Motor neuron (in vitro differentiated cells): ENCODE results near the gene TSHZ2. TPM values are rescaled to one million over a fixed set of nuclear protein-coding genes. Genes with fewer than 3 reads are reported as not detected.

Experiments
- ATAC-seq, 8 experiments: fragments of 200-7000 bp; cut with Tn5 transposase; replicated peaks in 6 of 8; 2 replicates each; pipeline ENCODE4 v1.8.0; 2021; ENCODE audit warnings: mild to moderate bottlenecking in 8 of 8, moderate library complexity in 8 of 8
- H3K27ac ChIP-seq, 2 donors: fragments of 250-450 bp; sonication (Bioruptor Pico); 2 replicates each; pipeline ENCODE4 v1.9.0; 2021; ENCODE audit warnings: antibody characterized with exemption in 2 of 2, mild to moderate bottlenecking in 2 of 2, moderate library complexity in 1 of 2
- H3K4me1 ChIP-seq, 2 donors: fragments of 250-450 bp; sonication (Bioruptor Pico); replicated peaks in 1 of 2; 2 replicates each; pipeline ENCODE4 v1.6.1; 2021; ENCODE audit warnings: antibody characterized with exemption in 2 of 2, mild to moderate bottlenecking in 2 of 2, moderate library complexity in 1 of 2
- H3K4me3 ChIP-seq, 5 donors: fragments of 250-450 bp; sonication (Bioruptor Pico); 2 replicates each; pipeline ENCODE4 v1.9.0; 2021; ENCODE audit warnings: antibody characterized with exemption in 5 of 5, mild to moderate bottlenecking in 5 of 5, moderate library complexity in 4 of 5
- WGBS, 10 experiments: fragments of 450-650 bp; shearing (Covaris generic); methylation state at CpG; one replicate each; pipeline ENCODE4 v1.0.0; 2022; 5-methylcytosine and 5-hydroxymethylcytosine counted together
- in situ Hi-C, 9 experiments: fragments of 400-800 bp; cut with MboI; loops; one replicate each; pipeline ENCODE4 v1.15.0; 2021; ENCODE audit warnings: low sequenced_read_pairs in 9 of 9, low pct_unique_long_range_greater_than_20kb in 2 of 9; ENCODE audit not compliant: unreplicated experiment in 9 of 9
- total RNA-seq, 8 experiments: library from RNA; unstranded; fragments of 300-600 nt; gene quantifications; 2 replicates each; pipeline versions ENCODE4 v1.2.3 to v1.2.4, GENCODE V29; 2022

TSHZ2 gene
- total RNA-seq, 8 experiments from 2014 or later = 11.4 to 125 (median 47.7) TPM

DNA sequence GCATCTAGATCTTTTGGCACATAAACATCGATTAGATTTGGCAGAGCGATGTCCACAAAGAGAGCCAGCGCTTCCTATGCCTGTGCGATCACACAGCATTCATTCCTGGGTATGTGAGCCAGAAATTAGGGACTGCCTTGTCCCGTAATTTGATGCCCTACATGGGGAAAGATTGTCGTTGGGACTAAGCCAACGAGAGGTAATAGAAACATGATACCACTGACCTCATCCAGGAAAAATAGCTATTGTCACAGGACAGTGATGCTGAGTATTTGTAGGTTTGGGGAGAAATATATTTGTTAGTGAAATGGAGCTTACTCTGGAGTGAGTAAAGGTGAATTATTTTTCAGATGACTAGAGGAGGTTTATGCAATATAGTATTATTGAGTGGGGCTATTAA is 154.0 kb downstream of the TSHZ2 start:
- 60 to 100% (median 83%) methylated on average over 1 to 7 of the region's 7 CpGs; no CpG with 5 or more reads in 2 of the 10 experiments for WGBS, 10 experiments
- in situ Hi-C loops = no loop called here
- Histone ChIP-seq H3K4me1 (peaks cover 3 to 12% of the 10 kb centered on the region in 2 donors), H3K4me3 (no peak overlapping the region), H3K27ac (no peak overlapping the region)
- peak in 3 of 8 experiments; percentile 18 to 65 (median 34) for ATAC-seq

DNA sequence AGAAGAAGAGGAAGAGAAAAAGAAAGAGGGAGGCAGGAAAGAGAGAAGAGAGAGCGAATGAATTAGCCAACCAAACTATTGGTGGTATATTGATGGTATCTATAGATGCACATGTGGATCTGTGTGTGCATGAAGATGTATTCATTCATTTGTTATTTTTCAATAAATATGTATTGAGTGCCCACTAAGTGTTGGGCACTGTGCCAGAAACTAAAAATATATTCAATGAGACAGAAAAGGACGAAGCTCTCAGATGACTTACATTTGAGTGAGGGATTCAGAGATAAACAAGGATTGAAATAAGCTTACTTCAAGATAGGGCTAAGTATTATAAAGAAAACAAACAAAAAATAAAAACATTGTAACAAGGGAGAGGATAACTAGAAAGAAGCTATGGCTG is 154.9 kb downstream of the TSHZ2 start:
- H3K27ac ChIP-seq = no peak overlapping the region
- H3K4me1 ChIP-seq = peaks cover 3 to 12% of the 10 kb centered on the region in 2 donors
- no peak for ATAC-seq
- in situ Hi-C loops = no loop called here
- no peak overlapping the region for H3K4me3 ChIP-seq
- WGBS, 10 experiments = 57 to 100% (median 89%) methylated on average over 2 of the region's 2 CpGs; no CpG with 5 or more reads in 2 of the 10 experiments

DNA sequence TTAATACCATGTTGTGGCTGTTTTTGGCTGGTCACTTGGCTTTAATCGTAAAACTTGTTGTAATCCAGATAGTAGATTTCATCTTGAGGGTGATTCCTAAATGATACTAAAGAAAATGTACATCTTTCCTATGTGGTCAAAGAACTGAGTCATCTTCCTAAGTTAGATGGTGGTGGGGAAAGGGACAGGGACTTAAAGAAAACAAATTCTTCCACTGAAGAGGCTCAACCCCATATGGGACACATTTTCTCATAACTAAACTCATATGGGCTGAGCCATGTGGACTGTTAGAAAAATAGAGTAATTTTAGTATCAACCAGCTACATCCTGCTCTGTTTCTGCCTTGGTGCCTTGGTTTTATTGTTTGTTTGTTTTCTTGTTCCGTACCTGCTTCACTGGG is 155.8 kb downstream of the TSHZ2 start:
- ATAC-seq = peak in 1 of 8 experiments; percentile 40
- in situ Hi-C loops = no loop called here
- 0 to 100% (median 85%) methylated on average over 1 to 2 of the region's 2 CpGs; no CpG with 5 or more reads in 2 of the 10 experiments for WGBS, 10 experiments
- Histone ChIP-seq H3K4me1 (peaks cover 3 to 12% of the 10 kb centered on the region in 2 donors), H3K27ac (no peak overlapping the region), H3K4me3 (no peak overlapping the region)

DNA sequence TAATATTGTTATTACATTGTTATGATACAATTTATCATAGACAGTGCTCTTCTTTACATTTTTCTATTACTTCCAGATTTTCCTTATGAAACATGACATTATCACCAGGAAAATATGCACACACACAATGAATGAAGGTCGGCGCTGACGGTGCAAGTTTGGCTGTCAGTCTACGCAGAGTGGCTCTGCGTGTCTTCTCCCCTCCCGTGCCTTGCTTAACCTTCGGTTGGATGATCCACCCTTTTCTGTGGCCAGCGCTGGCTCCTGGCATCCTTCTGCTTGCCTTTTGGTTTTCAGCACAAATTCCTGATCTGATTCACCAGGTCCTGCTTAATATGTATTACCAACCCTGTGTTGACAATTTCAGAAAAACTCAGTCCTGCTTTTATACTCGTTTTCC is 157.4 kb downstream of the TSHZ2 start:
- in situ Hi-C loops = no loop called here
- peaks cover 3 to 12% of the 10 kb centered on the region in 2 donors for H3K4me1 ChIP-seq
- H3K27ac ChIP-seq = no peak overlapping the region
- peak in 2 of 8 experiments; percentile 42 to 60 for ATAC-seq
- H3K4me3 ChIP-seq = no peak overlapping the region
- 0 to 100% (median 71%) methylated on average over 1 to 9 of the region's 9 CpGs; no CpG with 5 or more reads in 2 of the 10 experiments for WGBS, 10 experiments

DNA sequence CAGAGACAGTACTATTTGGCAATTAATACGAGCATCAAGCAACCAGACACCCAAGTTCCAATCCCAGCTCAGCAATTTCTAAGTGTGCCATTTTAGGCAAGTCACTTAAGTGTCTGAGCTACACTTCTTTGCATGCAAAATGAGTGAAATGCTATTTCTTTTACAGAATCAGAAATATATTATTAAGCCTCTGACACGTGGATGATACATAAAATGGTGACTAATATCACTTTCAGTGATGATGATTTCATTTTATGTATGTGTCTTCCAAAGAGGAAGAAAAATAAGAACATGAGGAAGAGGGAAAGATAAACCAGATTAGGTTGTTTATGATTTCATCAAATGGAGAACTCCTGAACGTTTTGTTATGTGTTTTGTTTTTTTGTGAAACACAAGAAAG is 158.6 kb downstream of the TSHZ2 start:
- Histone ChIP-seq H3K4me3 (no peak overlapping the region), H3K27ac (no peak overlapping the region), H3K4me1 (peaks cover 3 to 11% of the 10 kb centered on the region in 2 donors)
- in situ Hi-C loops = no loop called here
- 0 to 83% (median 58%) methylated on average over 1 to 3 of the region's 3 CpGs for WGBS, 10 experiments
- peak in 1 of 8 experiments; percentile 61 for ATAC-seq

DNA sequence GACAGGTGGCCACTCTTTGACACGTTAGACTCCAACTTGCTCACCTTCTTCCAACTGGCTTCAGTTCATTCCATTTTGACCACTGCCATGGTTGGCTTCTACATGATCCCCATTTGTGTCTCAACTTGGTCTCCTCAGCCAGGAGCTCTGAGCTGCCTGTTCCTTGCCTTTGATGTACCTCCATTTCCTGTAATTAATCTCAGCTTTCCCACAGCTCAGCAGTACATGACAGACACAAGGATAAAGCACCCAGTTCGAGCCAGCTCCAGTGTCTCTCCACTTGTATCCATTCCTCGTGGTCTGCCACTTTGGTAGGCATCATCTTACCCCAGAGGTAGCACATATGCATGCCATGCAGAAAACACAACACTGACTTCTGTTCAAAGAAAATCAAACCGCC is 161.0 kb downstream of the TSHZ2 start:
- no peak overlapping the region for H3K27ac ChIP-seq
- WGBS, 10 experiments = 42 to 83% (median 66%) methylated on average over 1 to 4 of the region's 4 CpGs
- no peak for ATAC-seq
- no peak overlapping the region for H3K4me3 ChIP-seq
- peaks cover 6 to 7% of the 10 kb centered on the region in 2 donors for H3K4me1 ChIP-seq
- in situ Hi-C loops = no loop called here

DNA sequence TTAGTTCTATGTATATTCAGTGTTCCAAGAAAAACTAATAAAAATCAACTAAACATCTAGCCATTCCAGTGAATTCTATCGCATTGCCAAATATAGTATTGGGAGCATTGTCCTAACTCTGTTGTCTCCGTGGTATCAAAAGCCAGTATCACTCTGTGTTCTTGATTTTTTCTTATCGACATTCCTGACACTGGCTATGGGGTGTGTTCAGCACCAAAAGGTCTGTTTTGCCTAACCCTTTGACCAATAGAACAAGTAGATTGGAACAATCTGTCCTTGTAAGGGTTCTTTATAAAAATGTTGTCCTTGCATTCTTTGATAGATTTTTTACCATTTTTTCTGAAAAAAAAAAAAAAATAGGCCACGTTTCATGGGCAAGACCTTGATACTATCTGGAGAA is 161.5 kb downstream of the TSHZ2 start:
- Histone ChIP-seq H3K27ac (no peak overlapping the region), H3K4me1 (peaks cover 6 to 7% of the 10 kb centered on the region in 2 donors), H3K4me3 (no peak overlapping the region)
- WGBS, 10 experiments = 74 to 100% (median 87%) methylated on average over 1 to 4 of the region's 4 CpGs; no CpG with 5 or more reads in 1 of the 10 experiments
- ATAC-seq = no peak
- in situ Hi-C loops = no loop called here

DNA sequence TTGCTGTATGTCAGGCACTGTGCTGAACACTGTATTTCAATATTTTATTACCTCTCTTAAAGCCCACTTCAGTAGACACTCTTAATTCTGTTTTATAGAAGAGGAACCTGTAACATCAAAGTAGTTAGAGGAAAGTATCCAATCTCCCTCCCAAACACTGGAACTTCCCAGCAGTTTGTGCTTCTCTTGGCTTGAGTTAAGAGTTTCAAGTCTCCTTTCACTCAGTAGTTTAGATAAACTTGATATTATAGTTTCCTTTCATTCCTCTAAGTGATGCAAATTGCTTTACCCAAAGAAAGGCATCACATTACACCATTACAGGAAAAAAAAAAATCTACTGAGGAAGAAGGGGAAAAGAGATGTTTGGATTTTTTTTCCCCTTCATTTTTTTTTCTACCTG is 164.3 kb downstream of the TSHZ2 start:
- Histone ChIP-seq H3K4me1 (peaks cover 18 to 19% of the 10 kb centered on the region in 2 donors), H3K4me3 (no peak overlapping the region), H3K27ac (no peak overlapping the region)
- ATAC-seq = no peak
- in situ Hi-C loops = no loop called here

DNA sequence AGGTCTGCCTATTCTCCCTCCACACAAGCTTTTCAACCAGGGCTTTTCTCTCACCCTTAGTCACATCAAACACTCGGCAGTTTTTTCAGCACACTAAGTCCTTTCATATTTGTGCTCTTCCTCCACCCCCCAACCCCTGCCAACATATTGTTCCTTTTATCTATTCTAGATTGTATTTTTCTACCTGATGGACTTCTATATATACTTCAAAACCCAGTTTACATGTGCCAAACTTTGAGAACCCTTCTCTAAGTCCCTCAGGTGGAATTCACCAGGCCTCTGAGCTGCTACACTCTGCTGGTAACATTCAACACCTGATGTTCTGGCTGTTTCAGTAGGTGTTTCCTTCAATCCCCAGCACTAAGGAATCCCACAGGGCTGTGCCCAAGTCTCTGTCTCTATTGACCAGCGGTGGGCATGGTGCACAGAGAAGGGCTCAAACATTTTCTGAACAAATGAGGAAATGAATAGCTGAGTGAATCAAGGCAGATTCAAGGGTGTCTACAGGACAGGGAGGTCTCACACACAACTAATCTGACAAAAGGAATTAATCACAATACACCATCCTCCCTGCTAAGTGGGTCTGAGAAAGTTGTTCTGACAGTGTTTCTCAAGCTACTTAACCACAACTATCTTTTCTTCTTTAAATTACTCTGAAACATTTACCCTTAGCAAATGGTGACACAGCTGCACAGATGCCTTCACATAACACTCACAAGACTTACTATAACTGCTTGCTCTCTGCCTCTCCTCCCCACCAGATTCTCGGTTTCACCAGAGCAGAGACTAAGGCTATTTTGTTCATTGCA is 166.5 kb downstream of the TSHZ2 start:
- peak in 1 of 8 experiments; percentile 53 for ATAC-seq
- H3K4me1 ChIP-seq = peaks cover 27 to 35% of the 10 kb centered on the region in 2 donors
- H3K4me3 ChIP-seq = no peak overlapping the region
- in situ Hi-C loops = no loop called here
- 77 to 100% (median 89%) methylated on average over 1 to 3 of the region's 3 CpGs for WGBS, 10 experiments
- H3K27ac ChIP-seq = no peak overlapping the region

DNA sequence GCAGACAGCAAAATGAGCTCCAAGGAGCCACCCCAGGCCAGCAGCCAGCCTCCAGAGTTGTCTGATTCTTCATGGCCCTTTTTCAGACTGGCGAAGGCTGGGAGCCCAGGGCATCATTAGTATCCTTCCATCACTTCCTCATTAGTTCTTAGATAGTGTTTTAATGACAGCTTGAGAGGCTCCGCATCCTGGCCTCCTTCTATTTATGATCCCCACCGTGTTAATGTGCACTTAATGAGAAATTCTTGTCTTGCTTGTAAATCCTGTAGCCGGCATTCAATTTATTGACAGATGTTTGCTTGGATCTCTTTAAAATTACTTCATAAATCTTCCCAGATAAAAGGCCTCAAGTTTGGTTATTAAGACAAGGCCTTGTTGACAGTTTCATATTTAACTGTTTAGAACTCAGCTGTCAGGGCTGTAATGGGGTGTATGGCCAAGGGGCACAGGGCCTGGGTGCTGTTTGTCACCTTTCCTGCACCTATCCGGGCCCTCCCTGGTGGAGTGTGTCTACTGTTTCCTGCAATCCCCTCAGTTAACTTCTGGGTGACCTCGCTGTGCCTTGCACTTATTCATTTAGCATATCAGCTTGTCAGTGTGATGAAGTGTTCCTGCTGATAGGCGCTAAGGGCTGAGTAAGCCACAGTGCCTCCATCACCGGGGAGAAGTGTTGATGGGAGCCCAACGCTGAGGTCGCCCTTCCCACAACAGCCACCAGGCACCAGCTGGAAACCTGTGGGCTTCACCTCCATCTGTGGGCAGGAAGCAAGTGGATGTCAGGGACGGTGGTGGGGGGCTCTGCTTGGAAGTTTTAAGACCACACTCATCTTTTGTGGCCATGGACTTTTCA is 169.3 kb downstream of the TSHZ2 start:
- Histone ChIP-seq H3K4me3 (no peak overlapping the region), H3K4me1 (peaks cover 27 to 38% of the 10 kb centered on the region in 2 donors), H3K27ac (peak overlapping the region; percentile 43 to 45)
- in situ Hi-C loops = no loop called here
- 47 to 88% (median 73%) methylated on average over 1 to 8 of the region's 11 CpGs for WGBS, 10 experiments
- peak in 5 of 8 experiments; percentile 69 to 88 (median 83) for ATAC-seq

DNA sequence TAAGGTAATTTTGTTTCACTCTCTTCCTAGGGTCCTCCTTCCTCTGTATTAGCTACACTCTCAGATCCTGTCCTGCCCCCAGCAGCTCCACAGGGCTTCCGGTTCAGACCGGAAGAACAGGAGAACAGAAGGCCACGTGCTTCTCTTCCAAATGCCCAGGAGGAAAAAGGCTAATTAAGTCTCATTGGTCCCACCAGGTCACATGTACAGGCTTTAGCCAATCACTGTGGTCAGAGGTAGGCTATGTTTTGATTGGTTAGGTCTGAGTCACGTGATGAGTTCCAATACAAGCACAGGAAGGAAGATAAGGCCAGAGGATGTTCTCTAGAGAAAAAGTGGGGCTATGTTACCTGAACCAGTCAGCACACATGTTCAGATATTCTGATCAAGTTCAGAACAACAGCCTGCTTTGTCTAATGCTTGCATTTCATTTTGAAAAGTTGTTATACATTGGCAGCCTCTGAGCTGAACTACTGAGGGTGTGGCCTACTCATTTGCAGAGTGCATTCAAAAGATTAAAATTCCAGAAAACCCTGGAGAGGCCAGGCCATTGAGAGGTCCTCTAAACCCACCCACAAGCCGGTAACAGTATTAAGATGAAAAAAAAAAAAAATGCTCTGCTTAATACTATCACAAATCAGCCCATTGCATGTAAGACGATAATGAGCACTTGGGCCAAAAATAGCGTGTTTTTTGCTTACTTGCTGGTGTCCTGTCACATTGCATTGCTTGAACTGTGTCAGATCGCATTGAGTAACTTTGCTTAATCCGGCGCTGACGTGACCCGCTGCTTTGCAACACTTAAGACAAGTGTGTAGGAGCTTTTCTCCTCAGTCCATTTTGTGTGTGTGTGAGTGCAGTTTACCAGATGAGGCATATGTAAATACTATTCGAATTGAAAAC is 170.3 kb downstream of the TSHZ2 start:
- H3K4me1 ChIP-seq = peaks cover 21 to 35% of the 10 kb centered on the region in 2 donors
- no peak overlapping the region for H3K4me3 ChIP-seq
- in situ Hi-C loops = no loop called here
- WGBS, 10 experiments = 33 to 99% (median 57%) methylated on average over 2 to 13 of the region's 13 CpGs; no CpG with 5 or more reads in 1 of the 10 experiments
- peak overlapping the region in 1 of 2 donors; percentile 43 for H3K27ac ChIP-seq
- ATAC-seq = peak; percentile 63 to 90 (median 70)

DNA sequence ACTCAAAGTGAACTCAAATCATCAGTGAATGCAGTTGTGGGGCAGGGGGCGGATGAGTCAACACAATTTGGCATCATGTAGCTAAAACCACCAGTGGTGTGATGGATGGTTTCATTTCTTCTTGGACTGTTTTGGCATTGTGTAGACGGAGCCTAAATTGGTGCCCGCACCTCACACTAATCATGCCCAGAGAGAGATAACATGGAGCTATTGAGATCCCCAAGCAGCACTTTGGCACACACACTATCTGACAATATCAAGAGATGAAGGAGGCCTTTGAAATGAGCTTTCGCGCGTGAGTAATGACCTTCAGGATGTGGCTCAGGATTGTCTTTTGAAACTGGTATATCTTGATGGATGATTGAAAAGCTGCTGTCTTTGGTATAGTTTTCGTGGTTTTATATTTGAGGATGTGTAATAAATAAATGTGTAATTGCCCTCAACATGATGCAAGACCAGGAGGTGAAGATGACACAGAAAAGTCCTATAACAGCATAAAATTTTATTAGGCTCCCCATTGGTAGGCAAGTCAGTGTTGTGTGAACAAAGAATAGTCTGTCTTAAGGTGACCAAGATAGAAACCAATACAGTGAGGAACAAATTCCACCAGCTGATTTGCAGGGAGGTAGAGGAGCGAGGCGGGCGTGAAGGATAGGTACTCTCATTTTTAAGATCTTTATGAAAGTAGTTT is 174.2 kb downstream of the TSHZ2 start:
- H3K4me1 ChIP-seq = peaks cover 30 to 48% of the 10 kb centered on the region in 2 donors
- WGBS, 10 experiments = 71 to 100% (median 95%) methylated on average over 1 to 10 of the region's 10 CpGs
- no peak overlapping the region for H3K4me3 ChIP-seq
- no peak overlapping the region for H3K27ac ChIP-seq
- in situ Hi-C loops = no loop called here
- no peak for ATAC-seq
